GM18951 (cell line): Measurements from ENCODE around the gene DRAXIN.

Experiments used
- POLR2A ChIP-seq: IDR thresholded peaks from 4 replicates; pipeline ENCODE4 v1.6.1; 2011; ENCODE audit warnings: mild to moderate bottlenecking; ENCODE audit not compliant: insufficient read length, insufficient read depth; ENCODE audit errors: extremely low read depth
- in situ Hi-C: fragments of 300-500 bp; cut with MboI; formaldehyde crosslinking; loops from one replicate; pipeline ENCODE4 v1.12.0; 2022; ENCODE audit warnings: low sequenced_read_pairs, mixed read lengths, inconsistent platforms; ENCODE audit not compliant: unreplicated experiment

Gene DRAXIN

DNA sequence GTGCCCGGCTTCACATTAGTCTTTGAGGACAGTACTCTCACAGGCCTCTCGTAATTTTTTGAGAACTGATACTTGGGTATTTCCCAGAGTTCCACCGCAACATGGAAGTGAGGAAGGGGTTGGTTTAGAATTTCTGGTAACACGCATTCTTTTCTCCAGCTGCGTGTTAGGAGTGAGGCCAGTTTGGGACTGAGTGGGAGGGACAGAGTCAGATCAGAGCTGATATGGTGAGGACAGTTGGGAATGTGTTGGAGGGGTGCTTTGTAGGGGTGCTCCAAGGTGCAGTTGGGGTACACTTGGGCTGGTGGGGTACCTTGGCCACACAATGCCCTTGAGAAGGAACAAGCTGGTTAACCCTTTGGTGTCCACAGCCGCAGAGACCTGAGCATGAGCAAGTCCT lies 20.8 kb upstream of the DRAXIN start:
- TF ChIP-seq POLR2A = no peak
- in situ Hi-C loops = no loop called here

DNA sequence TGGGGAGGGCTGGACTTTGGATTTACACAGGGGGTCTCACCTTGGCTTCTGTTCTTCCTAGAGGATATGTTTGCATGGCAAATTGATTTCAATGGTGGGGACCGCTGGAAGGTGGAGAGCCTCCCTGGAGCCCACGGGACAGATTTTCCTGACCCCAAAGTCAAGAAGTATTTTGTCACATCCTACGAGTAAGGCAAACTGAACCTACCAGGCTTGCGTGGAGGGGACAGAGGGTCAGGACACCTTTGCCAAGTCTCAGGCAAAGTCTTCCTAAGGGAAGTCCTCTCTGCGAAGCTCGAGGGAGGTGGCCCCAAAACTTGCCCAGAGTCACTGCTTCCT lies 20.3 kb upstream of the DRAXIN start:
- in situ Hi-C loops = no loop called here
- TF ChIP-seq POLR2A = no peak

DNA sequence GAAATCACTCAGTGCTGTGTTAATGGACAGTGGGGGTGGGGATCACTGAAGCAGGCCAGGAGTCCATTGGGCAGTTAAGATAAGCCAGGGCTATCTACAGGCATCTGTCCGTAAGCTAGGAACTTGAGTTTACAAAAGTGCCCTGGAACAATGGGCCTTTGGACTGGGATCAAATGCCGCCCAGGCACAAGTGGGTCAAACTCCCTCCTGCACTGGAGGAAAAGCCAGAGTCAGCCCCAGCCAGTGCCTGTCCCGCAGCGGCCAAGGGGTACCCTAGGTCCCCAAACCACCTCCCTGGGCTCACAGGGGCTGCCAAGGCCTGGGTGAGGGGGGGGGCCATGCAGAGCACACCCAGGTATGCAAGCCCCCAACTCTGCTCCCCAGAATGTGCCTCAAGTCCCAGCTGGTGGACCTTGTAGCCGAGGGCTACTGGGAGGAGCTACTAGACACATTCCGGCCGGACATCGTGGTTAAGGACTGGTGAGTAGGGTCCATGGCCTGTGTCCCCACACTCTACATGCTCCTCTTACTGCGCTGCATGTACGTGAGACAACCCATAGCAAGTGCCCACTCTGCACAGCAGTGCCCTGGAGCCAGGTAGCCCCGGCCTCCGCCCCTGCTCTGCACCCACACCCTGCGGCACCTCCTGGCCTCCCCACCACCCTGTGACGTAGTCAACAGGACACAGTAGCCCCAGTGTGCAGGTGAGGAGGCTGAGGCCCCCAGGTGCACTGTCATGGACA lies 19.8 kb upstream of the DRAXIN start:
- in situ Hi-C loops = no loop called here
- no peak for TF ChIP-seq POLR2A

DNA sequence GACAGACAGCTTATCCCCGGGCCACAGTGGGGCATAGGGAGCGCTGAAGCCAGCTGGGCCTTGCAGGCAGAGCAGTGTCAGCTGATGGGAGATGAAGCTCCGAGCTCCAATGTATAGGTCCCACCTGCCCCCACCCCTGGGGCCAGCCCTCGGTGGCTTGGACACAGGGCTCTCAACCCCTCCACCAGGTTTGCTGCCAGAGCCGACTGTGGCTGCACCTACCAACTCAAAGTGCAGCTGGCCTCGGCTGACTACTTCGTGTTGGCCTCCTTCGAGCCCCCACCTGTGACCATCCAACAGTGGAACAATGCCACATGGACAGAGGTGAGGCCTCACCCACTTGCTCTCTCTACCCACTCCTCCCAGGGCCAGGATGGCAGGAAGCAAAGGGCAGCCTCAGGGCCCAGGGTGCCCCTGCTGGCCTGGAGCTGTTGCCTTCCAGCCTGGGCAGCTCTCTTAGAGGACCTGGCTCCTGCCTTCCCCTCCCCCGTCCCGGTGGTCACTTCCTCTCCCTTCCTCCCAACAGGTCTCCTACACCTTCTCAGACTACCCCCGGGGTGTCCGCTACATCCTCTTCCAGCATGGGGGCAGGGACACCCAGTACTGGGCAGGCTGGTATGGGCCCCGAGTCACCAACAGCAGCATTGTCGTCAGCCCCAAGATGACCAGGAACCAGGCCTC lies 18.3 kb upstream of the DRAXIN start:
- in situ Hi-C loops = no loop called here
- TF ChIP-seq POLR2A = no peak

DNA sequence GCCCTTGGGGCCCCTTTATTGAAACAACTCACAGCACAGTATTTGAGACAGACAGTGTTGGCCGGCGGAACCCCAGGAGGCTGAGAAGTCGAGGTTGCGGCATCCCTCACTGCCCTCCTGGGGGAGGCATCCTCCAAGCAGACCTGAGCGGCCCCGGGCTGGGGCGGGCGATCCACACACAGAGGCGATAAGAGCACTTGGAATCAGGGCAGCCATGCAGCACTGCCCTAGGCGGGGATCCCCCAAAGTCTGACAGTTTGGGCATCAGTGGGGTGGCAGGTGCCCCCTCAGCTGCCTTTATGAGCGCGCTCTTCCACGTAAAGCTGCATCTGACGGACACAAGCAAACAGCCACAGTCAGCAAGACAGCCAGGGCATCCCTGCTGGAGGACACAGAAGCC lies 17.0 kb upstream of the DRAXIN start:
- TF ChIP-seq POLR2A = no peak
- in situ Hi-C loops = no loop called here

DNA sequence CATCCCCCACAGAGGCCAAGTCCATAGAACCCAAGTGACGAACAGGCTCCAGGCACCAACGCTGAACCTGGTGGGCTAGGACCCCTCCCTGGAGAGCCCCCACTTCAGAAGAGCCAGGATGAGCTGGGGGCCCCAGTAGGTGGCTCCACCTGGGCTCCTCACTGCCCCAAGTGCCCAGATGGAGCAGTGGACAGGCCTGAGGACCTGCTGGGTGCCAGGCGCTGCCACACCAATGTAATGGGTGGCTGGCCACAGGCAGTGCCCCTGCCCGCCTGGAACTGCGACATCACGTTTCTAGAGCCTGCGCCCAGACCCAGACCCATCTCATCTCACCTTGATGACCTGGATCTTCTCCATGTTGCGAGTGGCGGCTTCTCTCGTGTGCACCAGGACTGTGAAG lies 16.2 kb upstream of the DRAXIN start:
- in situ Hi-C loops = no loop called here
- TF ChIP-seq POLR2A = no peak

DNA sequence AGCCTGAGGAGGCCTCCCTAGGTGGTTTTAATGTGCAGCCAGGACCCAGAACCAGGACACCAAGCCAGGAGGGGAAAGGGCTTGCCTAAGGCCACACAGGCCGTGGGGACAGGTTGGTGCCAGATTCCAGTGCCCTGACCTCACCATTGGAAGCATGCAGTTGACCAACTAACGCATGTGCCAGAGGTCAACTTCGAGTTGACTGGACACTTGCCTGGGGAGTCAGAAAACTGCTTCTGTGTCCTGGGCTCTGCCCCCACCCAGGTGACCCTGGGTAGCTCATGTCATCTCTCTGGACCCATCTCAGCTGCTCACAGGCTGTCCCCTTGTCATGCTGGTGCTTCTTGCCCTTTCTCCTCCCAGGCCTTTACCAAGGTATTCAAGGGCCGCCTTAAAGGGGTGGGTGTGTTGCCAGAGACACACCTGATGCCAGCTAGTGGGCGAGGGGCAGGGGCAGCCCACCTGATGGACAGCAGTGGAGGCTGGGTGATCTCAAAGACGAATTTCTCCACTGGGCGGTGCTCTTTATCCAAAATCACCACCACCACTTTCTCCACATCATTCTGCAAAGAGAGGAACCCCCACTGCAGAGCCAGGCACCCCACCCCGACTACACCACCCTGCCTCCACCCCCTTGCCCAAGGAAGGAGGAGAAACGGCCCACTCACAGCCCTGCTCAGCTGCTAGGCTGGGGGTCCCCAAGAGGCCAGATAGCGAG lies 15.0 kb upstream of the DRAXIN start:
- TF ChIP-seq POLR2A = no peak
- in situ Hi-C loops = no loop called here

DNA sequence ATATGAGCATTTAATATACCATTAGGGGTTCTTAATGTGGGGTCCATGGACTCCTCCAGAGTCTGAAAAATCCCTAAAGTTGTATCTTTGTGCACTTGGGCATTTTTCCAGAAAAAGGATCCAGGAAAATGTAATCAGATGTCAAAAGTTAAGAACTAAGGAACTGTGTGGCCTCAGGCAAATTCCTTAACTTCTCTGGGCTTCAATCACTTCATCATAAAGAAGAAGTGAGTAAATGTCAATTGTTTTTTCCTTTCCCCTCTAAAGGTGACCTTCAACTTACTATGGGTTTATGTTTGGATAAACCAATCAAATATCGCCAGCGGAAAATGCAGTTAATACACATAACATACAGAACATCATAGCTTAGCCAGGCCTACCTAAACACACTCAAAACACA lies 13.1 kb upstream of the DRAXIN start:
- no peak for TF ChIP-seq POLR2A
- in situ Hi-C loops = no loop called here

DNA sequence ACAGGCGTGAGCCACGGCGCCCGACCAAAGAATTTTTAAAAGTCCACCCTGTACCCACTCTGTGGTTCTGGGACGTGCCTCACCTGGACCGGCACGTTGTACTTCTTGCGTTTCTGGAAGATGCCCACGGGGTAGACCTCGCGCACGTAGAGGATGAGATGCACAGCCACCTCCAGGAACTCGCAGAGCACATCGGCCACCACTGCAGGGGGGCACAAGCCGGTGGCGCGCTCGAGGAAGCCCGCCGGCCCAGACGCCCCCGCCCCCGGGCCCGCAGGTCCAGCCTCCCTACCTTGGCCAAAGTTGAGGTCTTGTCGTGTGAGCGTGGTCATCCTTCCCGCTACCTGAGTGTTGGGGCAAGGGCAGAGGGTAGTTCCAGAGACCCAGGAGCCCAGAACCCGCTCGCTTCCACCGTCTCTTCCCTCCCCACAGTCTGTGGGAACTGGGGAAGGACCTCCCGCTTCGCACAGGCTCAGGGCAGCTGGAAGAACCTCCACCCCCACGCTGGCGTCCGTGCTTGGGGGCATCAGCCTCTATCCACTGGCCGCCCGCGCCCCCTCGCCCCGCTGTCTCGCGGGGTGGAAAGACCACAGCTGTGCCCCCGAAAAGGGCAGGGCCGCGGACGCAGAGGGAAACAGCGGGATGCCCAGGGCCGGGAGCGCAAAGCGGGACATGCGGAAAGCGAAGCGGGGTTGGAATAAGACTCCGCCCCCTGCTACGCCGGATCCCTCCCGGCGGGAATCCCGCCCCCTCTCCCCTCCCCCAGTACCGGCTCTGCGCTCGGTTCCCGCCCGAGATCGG lies 11.0 kb upstream of the DRAXIN start:
- in situ Hi-C loops = no loop called here
- TF ChIP-seq POLR2A = no peak

DNA sequence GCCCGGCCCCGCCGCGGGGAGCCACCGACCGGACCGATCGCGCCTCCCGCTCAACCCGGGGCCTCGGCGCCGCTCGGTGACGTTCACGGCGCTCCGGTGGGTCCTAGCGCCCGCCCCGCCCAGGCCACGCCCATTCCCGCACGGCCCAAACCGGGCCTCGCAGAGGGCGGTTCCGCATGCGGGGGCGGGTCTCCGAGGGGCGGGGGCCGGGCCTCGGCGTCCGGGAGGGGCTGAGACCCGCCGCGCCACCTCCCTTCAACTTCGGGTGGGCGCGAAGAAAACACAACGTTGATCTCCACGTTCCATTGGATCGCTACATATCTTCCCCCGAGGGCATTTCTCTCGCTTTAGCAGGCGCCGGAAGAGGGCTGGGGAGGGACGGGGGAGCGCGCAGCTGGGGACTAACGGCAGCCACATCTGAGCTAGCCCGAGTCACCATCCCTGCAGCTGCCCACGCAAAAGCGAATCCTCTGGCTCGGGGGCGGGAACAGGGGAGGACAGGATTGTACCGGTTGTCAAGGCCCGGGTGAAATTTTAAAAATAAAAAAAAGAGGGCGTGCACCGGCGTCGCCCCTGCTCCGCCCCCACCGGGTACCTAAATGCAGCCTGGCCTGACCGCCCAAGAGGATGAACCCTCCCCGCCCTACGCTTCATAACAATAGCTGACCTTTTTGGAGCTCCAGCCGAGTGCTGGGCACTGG lies 10.3 kb upstream of the DRAXIN start, which contains the start of gene MAD2L2:
Gene MAD2L2 (minus strand): TSS at position 78 of the 701 bp plus-strand sequence. CDS start 547 bp downstream, outside the sequence.
- in situ Hi-C loops = no loop called here
- peak; percentile 77 for TF ChIP-seq POLR2A

DNA sequence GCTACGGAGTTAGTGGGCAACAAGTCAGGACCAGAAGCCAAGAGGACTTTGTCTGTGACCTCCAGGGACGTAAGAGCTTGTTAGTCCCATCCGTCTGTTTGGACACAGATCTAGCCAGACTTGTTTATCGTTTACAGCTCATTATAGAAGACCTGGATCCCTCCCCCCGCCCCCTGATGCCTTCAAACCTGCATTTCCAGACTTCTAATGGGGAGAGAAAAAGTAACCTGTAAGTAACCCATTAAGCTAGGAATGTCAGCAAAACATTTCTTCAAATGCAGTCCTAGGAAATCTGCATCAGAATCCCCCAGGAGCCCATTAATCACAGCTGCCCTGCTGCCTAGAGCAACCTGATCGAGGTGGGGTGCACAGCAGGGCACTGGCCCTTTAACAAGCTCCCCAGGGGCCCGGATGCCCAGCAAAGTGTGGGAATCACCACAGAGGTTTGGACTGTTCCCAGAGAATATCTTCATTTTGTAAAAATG lies 9.2 kb upstream of the DRAXIN start:
- in situ Hi-C loops = no loop called here

DNA sequence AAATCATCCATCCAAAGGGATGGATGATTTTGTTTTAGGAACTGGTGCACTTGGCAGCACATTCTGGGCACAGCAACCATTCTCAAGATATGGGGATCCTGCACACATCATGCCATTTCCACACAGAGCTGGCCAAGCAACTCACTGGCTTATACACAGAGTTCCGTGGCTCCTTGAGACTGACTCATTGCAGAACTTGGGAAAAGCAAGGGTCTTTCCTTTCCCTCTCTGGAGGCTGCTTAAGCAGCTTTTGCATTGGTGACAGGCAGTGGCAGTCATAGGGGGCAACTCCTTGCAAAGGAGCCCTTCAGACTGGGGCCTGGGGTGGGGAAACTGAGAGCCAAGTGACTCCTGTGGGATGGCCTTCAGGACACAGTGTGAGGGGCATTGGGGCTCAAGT lies 8.7 kb upstream of the DRAXIN start:
- in situ Hi-C loops = no loop called here

More for the DNA sequence above, 9.2 kb upstream of the DRAXIN start:
- no peak for TF ChIP-seq POLR2A

More for the DNA sequence above, 8.7 kb upstream of the DRAXIN start:
- TF ChIP-seq POLR2A = no peak
